Astrocyte (in vitro differentiated cells and primary cell): ENCODE data around the gene ME3. TPM values are rescaled to one million over a fixed set of nuclear protein-coding genes. Genes with fewer than 3 reads are reported as not detected.

Source experiments
- DNase-seq: peaks from one replicate; pipeline ENCODE4 v3.0.0-alpha.2; 2010; ENCODE audit warnings: low read depth
- FAIRE-seq: peaks from 2 replicates; lab custom pipeline; 2011; peaks lifted over from hg19 to GRCh38; lab: Jason Lieb, UNC
- H2AFZ ChIP-seq: 2 replicates; pipeline ENCODE4 v1.6.0; 2012; ENCODE audit warnings: low read depth, low read length, inconsistent platforms
- H3K27ac ChIP-seq: 2 replicates; pipeline ENCODE4 v1.5.1; 2011; ENCODE audit warnings: low read depth, low read length, inconsistent platforms
- H3K27me3 ChIP-seq: 2 replicates; pipeline ENCODE4 v1.6.0; 2011; ENCODE audit warnings: low read length, inconsistent platforms; ENCODE audit not compliant: insufficient read depth
- H3K36me3 ChIP-seq: 2 replicates; pipeline ENCODE4 v1.5.1; 2011; ENCODE audit warnings: low read length, inconsistent platforms; ENCODE audit not compliant: insufficient read depth
- H3K4me1 ChIP-seq: 2 replicates; pipeline ENCODE4 v1.5.1; 2011; ENCODE audit warnings: low read length, inconsistent platforms; ENCODE audit not compliant: insufficient read depth
- H3K4me2 ChIP-seq: 2 replicates; pipeline ENCODE4 v1.6.0; 2012; ENCODE audit warnings: low read length, inconsistent platforms
- H3K4me3 ChIP-seq: 2 replicates; pipeline ENCODE4 v1.5.1; 2011; ENCODE audit warnings: low read depth, mild to moderate bottlenecking, low read length, inconsistent platforms; ENCODE audit not compliant: insufficient read depth
- H3K79me2 ChIP-seq: 2 replicates; pipeline ENCODE4 v1.6.0; 2012; ENCODE audit warnings: mild to moderate bottlenecking, low read length, inconsistent platforms; ENCODE audit not compliant: insufficient read depth
- H3K9ac ChIP-seq: 2 replicates; pipeline ENCODE4 v1.6.0; 2012; ENCODE audit warnings: mild to moderate bottlenecking, low read length, inconsistent platforms
- H3K9me3 ChIP-seq: 2 replicates; pipeline ENCODE4 v1.5.1; 2012; ENCODE audit warnings: low read depth, mild to moderate bottlenecking, low read length, inconsistent platforms; ENCODE audit not compliant: insufficient read depth
- H4K20me1 ChIP-seq: 2 replicates; pipeline ENCODE4 v1.6.0; 2012; ENCODE audit warnings: low read length, inconsistent platforms; ENCODE audit not compliant: insufficient read depth
- H3K27ac Mint-ChIP-seq: one replicate; pipeline ENCODE4 v1.8.0; 2021; ENCODE audit warnings: mild to moderate bottlenecking, mixed read lengths; ENCODE audit not compliant: unreplicated experiment
- H3K27me3 Mint-ChIP-seq: one replicate; pipeline ENCODE4 v1.8.0; 2021; ENCODE audit warnings: low read depth, mixed read lengths; ENCODE audit not compliant: unreplicated experiment
- H3K36me3 Mint-ChIP-seq: one replicate; pipeline ENCODE4 v1.8.0; 2021; ENCODE audit warnings: low read depth, mixed read lengths; ENCODE audit not compliant: unreplicated experiment
- H3K4me1 Mint-ChIP-seq: one replicate; pipeline ENCODE4 v1.8.0; 2021; ENCODE audit warnings: low read depth, mixed read lengths; ENCODE audit not compliant: unreplicated experiment
- H3K4me3 Mint-ChIP-seq: one replicate; pipeline ENCODE4 v1.8.0; 2021; ENCODE audit warnings: mild to moderate bottlenecking, moderate library complexity, mixed read lengths; ENCODE audit not compliant: unreplicated experiment
- H3K9me3 Mint-ChIP-seq: one replicate; pipeline ENCODE4 v1.8.0; 2021; ENCODE audit warnings: mild to moderate bottlenecking, mixed read lengths; ENCODE audit not compliant: unreplicated experiment
- CTCF ChIP-seq: IDR thresholded peaks from 2 replicates; pipeline ENCODE4 v1.5.1; 2011; ENCODE audit warnings: low read depth, mild to moderate bottlenecking, inconsistent platforms, low read length, moderate library complexity; ENCODE audit not compliant: insufficient read depth
- EZH2 ChIP-seq: IDR thresholded peaks from 2 replicates; pipeline ENCODE4 v1.6.1; 2012; ENCODE audit warnings: mild to moderate bottlenecking, low read length, inconsistent platforms; ENCODE audit not compliant: insufficient read depth
- total RNA-seq: library from RNA; stranded (reverse); gene quantifications from 2 replicates; pipeline ENCODE4 v1.2.1, GENCODE V29; 2021

Gene ME3
- total RNA-seq, 1 donor from 2014 or later, result 28.6 TPM

GRCh38 chr11:86589204-86589603, 83.2 kb downstream of the ME3 start:
- no peak overlapping the region for H2AFZ ChIP-seq
- no peak overlapping the region for H3K4me3 ChIP-seq
- Mint-ChIP-seq H3K9me3 (no peaks in the 10 kb centered on the region), H3K36me3 (no peaks in the 10 kb centered on the region), H3K4me1 (peaks cover 45% of the 10 kb centered on the region), H3K27me3 (no peaks in the 10 kb centered on the region), H3K27ac (no peak overlapping the region), H3K4me3 (no peak overlapping the region)
- H3K4me1 ChIP-seq, result peaks cover 23% of the 10 kb centered on the region
- H3K9ac ChIP-seq, result no peak overlapping the region
- DNase-seq (no peak), FAIRE-seq (no peak)
- H3K27me3 ChIP-seq, result no peaks in the 10 kb centered on the region
- no peak overlapping the region for H3K4me2 ChIP-seq
- peaks cover 6% of the 10 kb centered on the region for H3K79me2 ChIP-seq
- TF ChIP-seq EZH2 (no peak), CTCF (no peak)
- H4K20me1 ChIP-seq, result no peaks in the 10 kb centered on the region
- H3K36me3 ChIP-seq, result no peaks in the 10 kb centered on the region
- H3K27ac ChIP-seq, result no peak overlapping the region
- H3K9me3 ChIP-seq, result no peaks in the 10 kb centered on the region

- H3K36me3 ChIP-seq, result no peaks in the 10 kb centered on the region
- H3K27me3 Mint-ChIP-seq, result no peaks in the 10 kb centered on the region
- H3K9ac ChIP-seq, result no peak overlapping the region
- DNase-seq (peak; percentile 26), FAIRE-seq (no peak)
- no peaks in the 10 kb centered on the region for H3K9me3 ChIP-seq
- no peaks in the 10 kb centered on the region for H3K36me3 Mint-ChIP-seq
- H3K4me3 Mint-ChIP-seq, result no peak overlapping the region
- H4K20me1 ChIP-seq, result no peaks in the 10 kb centered on the region
- H3K4me1 Mint-ChIP-seq, result peaks cover 45% of the 10 kb centered on the region
- peak overlapping the region; percentile 43 for H2AFZ ChIP-seq
- peaks cover 6% of the 10 kb centered on the region for H3K79me2 ChIP-seq
- H3K4me2 ChIP-seq, result no peak overlapping the region
- H3K9me3 Mint-ChIP-seq, result no peaks in the 10 kb centered on the region
- peak overlapping the region; percentile 7 for H3K27ac ChIP-seq
- H3K27ac Mint-ChIP-seq, result no peak overlapping the region
- H3K4me3 ChIP-seq, result no peak overlapping the region
- TF ChIP-seq CTCF (no peak), EZH2 (no peak)
- no peaks in the 10 kb centered on the region for H3K27me3 ChIP-seq
- H3K4me1 ChIP-seq, result peaks cover 23% of the 10 kb centered on the region
Measured at GRCh38 chr11:86588566-86589090, 83.8 kb downstream of the ME3 start.

GRCh38 chr11:86587264-86588193, 84.9 kb downstream of the ME3 start:
- peaks cover 6% of the 10 kb centered on the region for H3K79me2 ChIP-seq
- no peaks in the 10 kb centered on the region for H3K27me3 ChIP-seq
- no peaks in the 10 kb centered on the region for H3K36me3 ChIP-seq
- H3K4me2 ChIP-seq, result no peak overlapping the region
- peaks cover 15% of the 10 kb centered on the region for H3K4me1 ChIP-seq
- no peak overlapping the region for H3K4me3 ChIP-seq
- FAIRE-seq (no peak), DNase-seq (no peak)
- no peaks in the 10 kb centered on the region for H4K20me1 ChIP-seq
- H3K27ac ChIP-seq, result no peak overlapping the region
- H3K9me3 ChIP-seq, result no peaks in the 10 kb centered on the region
- Mint-ChIP-seq H3K27ac (no peak overlapping the region), H3K36me3 (no peaks in the 10 kb centered on the region), H3K4me3 (no peak overlapping the region), H3K4me1 (peaks cover 35% of the 10 kb centered on the region), H3K9me3 (no peaks in the 10 kb centered on the region), H3K27me3 (no peaks in the 10 kb centered on the region)
- no peak overlapping the region for H2AFZ ChIP-seq
- TF ChIP-seq CTCF, result no peak
- TF ChIP-seq EZH2, result no peak
- H3K9ac ChIP-seq, result no peak overlapping the region
